Activated CD4-positive, alpha-beta T cell treated with anti-CD3 and anti-CD28 coated beads, Interleukin-2, amount 50 U/mL, for 48 hours (primary cell): ENCODE data around the gene TMEM59.

Source experiments
- DNase-seq, 2 experiments: peaks; one replicate each; pipeline ENCODE4 v3.0.0-alpha.2; 2020

The TMEM59 gene

DNA sequence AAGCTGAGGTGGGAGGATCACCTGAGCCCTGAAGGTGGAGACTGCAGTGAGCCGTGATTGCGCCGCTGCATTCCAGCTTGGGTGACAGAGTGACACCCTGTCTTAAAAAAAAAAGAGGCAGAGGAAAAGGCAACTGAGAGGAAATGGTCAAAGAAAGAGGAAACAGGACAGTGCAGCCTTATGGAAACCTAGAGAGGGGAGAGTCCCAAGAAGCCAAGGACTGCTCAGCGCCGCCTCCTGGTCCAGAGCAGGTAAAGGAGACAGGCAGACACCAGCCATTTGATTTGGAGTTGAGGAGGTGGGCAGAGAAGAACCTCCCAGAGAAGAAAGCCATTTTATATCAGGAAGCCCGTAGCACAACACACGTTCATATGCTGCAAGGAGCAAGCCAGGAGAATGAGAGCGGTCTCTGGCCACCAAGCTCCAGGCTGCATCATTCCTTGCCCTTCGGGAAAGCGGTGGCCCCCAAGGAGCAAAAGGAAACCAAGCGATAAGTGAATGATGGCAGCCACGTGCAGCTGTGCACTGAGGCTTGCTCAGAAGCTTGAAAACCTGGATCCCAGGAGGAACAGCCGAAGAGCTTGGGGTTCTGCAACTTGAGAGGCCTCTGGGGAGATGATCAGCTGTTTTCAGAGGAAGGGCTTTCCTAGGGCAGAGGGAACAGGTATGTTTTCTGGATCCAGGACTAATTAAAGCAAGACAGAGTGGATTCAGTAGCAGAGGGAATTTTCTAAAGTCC is 73.1 kb downstream of the TMEM59 start:
- DNase-seq, result no peak
